ENCODE measurements around the gene MAPKAPK2. TPM values are rescaled to one million over a fixed set of nuclear protein-coding genes. Genes with fewer than 3 reads are reported as not detected.
"Not testable (repeated sequence)": the region's sequence is repeated elsewhere in the genome, so short reads cannot be mapped to it uniquely, and the experiment has no call there.

The MAPKAPK2 gene
- total and polyA plus RNA-seq, 2 experiments from 2014 or later = 12.8 to 39.4 TPM

DNA sequence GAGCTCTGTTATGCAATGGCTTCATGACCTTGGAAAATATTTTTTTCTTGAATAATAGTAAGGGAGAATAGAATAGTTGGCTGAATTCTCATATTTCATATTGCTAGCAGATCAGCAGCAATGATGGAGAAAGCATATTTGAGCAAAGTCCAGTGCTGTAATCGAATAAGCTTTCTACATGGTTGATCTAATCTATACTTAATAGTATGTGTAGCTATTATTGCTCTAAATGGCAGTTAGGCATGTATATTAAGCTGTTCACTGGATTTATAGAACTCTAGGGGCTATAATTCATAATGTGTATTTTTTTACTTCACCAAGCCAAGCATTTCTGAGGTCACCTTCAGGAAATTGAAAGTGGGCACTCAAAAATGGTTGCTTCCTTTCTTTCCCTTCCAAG lies 75.9 kb downstream of the MAPKAPK2 start:
- H2AFZ ChIP-seq = no peak overlapping the region
- H3K4me2 ChIP-seq = no peak overlapping the region
- H3K9me3 ChIP-seq (ENCODE audit: low read depth) = no peaks in the 10 kb centered on the region
- no peaks in the 10 kb centered on the region for H3K9me2 ChIP-seq (replicated peaks; ENCODE audit: insufficient read depth)
- H3K79me2 ChIP-seq = no peaks in the 10 kb centered on the region
- H4K20me1 ChIP-seq (ENCODE audit: insufficient read depth, poor library complexity, severe bottlenecking) = no peaks in the 10 kb centered on the region
- no peak for DNase-seq (ENCODE audit: low spot score)
- no peaks in the 10 kb centered on the region for H3K36me3 ChIP-seq (replicated peaks; ENCODE audit: insufficient read depth, low read depth)
- no peaks in the 10 kb centered on the region for H3K4me1 ChIP-seq (ENCODE audit: insufficient read depth)
- WGBS (ENCODE audit: low lambda C conversion rate, missing lambda C conversion rate) = 100% methylated on average over 1 of the region's 1 CpG
- H3K27ac ChIP-seq = no peak overlapping the region
- H3K4me3 ChIP-seq = no peak overlapping the region
- TF ChIP-seq, protein P1, sequence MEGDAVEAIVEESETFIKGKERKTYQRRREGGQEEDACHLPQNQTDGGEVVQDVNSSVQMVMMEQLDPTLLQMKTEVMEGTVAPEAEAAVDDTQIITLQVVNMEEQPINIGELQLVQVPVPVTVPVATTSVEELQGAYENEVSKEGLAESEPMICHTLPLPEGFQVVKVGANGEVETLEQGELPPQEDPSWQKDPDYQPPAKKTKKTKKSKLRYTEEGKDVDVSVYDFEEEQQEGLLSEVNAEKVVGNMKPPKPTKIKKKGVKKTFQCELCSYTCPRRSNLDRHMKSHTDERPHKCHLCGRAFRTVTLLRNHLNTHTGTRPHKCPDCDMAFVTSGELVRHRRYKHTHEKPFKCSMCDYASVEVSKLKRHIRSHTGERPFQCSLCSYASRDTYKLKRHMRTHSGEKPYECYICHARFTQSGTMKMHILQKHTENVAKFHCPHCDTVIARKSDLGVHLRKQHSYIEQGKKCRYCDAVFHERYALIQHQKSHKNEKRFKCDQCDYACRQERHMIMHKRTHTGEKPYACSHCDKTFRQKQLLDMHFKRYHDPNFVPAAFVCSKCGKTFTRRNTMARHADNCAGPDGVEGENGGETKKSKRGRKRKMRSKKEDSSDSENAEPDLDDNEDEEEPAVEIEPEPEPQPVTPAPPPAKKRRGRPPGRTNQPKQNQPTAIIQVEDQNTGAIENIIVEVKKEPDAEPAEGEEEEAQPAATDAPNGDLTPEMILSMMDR (IDR thresholded peaks at IDR 0.05; ENCODE audit: poor library complexity) = no peak
- TF ChIP-seq EZH2 (IDR thresholded peaks at IDR 0.05; ENCODE audit: borderline replicate concordance) = no peak
- TF ChIP-seq EZH2phosphoT487 (IDR thresholded peaks at IDR 0.05; ENCODE audit: low read depth, severe bottlenecking, unreplicated experiment) = no peak
- no peaks in the 10 kb centered on the region for H3K27me3 ChIP-seq

DNA sequence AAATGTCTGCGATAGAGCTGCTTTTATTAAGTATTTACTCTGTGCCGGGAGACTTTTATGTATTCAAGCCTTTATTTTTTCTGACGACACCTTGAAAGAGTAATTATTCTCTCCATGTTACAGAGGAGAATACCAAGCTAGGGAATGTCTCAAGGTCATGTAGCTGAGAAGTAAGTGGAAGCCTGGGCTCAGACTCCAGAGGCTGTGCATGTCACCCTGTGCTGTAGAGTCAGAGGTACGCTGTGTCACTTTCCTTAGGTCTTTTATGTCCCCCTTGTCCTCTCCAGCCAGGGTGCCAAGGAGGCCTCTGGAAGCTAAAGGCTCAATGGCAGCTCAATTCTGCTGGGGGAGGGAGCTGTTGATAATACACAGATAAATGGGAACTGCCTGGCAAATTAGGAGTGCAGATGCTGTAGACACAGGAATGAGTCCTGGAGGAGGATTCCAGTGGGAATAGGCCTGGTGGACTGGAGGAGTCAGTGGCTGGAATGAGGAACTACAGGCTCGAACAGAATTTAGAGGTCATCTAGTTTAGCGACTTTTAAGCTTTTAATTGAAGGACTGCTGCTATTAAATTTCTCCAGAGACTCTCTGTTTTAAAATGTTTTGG lies 76.6 kb downstream of the MAPKAPK2 start:
- H3K27me3 ChIP-seq = no peaks in the 10 kb centered on the region
- H2AFZ ChIP-seq = no peak overlapping the region
- TF ChIP-seq EZH2 (IDR thresholded peaks at IDR 0.05; ENCODE audit: borderline replicate concordance) (no peak), EZH2phosphoT487 (IDR thresholded peaks at IDR 0.05; ENCODE audit: low read depth, severe bottlenecking, unreplicated experiment) (no peak)
- TF ChIP-seq, protein P1 (IDR thresholded peaks at IDR 0.05; ENCODE audit: poor library complexity) = peak; percentile 15
- H3K36me3 ChIP-seq (replicated peaks; ENCODE audit: insufficient read depth, low read depth) = no peaks in the 10 kb centered on the region
- no peak for DNase-seq (ENCODE audit: low spot score)
- H3K9me3 ChIP-seq (ENCODE audit: low read depth) = no peaks in the 10 kb centered on the region
- H3K9me2 ChIP-seq (replicated peaks; ENCODE audit: insufficient read depth) = no peaks in the 10 kb centered on the region
- WGBS (ENCODE audit: low lambda C conversion rate, missing lambda C conversion rate) = 65% methylated on average over 6 of the region's 6 CpGs
- no peaks in the 10 kb centered on the region for H4K20me1 ChIP-seq (ENCODE audit: insufficient read depth, poor library complexity, severe bottlenecking)
- no peaks in the 10 kb centered on the region for H3K79me2 ChIP-seq
- H3K4me1 ChIP-seq (ENCODE audit: insufficient read depth) = no peaks in the 10 kb centered on the region
- H3K4me3 ChIP-seq = no peak overlapping the region
- no peak overlapping the region for H3K4me2 ChIP-seq
- no peak overlapping the region for H3K27ac ChIP-seq

DNA sequence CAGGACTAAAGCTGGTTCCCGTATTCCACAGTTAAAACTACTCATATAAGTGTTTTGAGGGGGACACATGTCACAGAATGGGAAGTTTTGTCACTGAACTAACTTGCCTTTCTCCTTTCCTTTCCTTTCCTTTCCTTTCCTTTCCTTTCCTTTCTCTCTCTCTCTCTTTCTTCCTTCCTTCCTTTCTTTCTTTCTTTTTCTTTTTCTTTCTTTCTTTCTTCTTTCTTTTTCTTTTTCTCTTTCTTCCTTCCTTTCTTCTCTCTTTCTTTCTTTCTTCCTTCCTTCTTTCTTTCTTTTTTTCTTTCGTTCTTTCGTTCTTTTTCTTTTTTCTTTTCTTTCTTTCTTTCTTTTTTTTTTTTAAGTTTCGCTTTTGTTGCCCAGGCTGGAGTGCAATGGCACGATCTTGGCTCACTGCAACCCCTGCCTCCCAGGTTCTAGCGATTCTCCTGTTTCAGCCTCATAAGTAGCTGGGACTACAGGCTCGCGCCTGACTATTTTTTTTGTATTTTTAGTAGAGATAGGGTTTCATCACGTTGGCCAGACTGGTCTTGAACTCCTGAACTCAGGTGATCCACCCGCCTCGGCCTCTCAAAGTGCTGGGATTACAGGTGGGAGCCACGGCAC lies 78.1 kb downstream of the MAPKAPK2 start:
- not testable (repeated sequence) for H3K27me3 ChIP-seq; H3K4me1 ChIP-seq (ENCODE audit: insufficient read depth); H3K27ac ChIP-seq; H3K4me2 ChIP-seq; H3K9me3 ChIP-seq (ENCODE audit: low read depth); DNase-seq (ENCODE audit: low spot score); H3K79me2 ChIP-seq; H3K36me3 ChIP-seq (replicated peaks; ENCODE audit: insufficient read depth, low read depth); H2AFZ ChIP-seq; H3K4me3 ChIP-seq; H3K9me2 ChIP-seq (replicated peaks; ENCODE audit: insufficient read depth); H4K20me1 ChIP-seq (ENCODE audit: insufficient read depth, poor library complexity, severe bottlenecking)
- WGBS (ENCODE audit: low lambda C conversion rate, missing lambda C conversion rate) = 87% methylated on average over 10 of the region's 12 CpGs

DNA sequence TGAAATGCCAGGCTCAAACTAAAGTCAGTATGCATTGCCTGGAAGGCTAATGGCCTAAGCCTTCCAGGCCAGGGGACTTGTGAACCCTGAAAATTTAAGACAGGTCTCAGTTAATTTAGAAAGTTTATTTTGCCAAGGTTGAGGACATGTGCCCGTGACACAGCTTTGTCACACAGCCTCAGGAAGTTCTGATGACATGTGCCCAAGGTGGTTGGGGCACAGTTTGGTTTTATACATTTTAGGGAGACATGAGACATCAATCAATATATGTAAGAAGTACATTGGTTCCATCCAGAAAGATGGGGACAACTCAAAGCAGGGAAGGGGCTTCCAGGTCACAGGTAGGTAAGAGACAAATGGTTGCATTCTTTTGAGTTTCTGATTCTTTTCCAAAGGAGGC lies 81.1 kb downstream of the MAPKAPK2 start:
- not testable (repeated sequence) for H4K20me1 ChIP-seq (ENCODE audit: insufficient read depth, poor library complexity, severe bottlenecking)

More for the DNA sequence above, 81.1 kb downstream of the MAPKAPK2 start:
- not testable (repeated sequence) for H3K4me3 ChIP-seq; H3K9me2 ChIP-seq (replicated peaks; ENCODE audit: insufficient read depth); H3K79me2 ChIP-seq; H3K27ac ChIP-seq; H3K4me1 ChIP-seq (ENCODE audit: insufficient read depth); H2AFZ ChIP-seq; H3K27me3 ChIP-seq; DNase-seq (ENCODE audit: low spot score); H3K4me2 ChIP-seq; H3K9me3 ChIP-seq (ENCODE audit: low read depth); H3K36me3 ChIP-seq (replicated peaks; ENCODE audit: insufficient read depth, low read depth)
- WGBS (ENCODE audit: low lambda C conversion rate, missing lambda C conversion rate) = 100% methylated on average over 1 of the region's 1 CpG

Data from hepatocyte (in vitro differentiated cells).